ENCODE measurements around the gene CNNM2.
"Not testable (repeated sequence)": the region's sequence is repeated elsewhere in the genome, so short reads cannot be mapped to it uniquely, and the experiment has no call there.

The CNNM2 gene

DNA sequence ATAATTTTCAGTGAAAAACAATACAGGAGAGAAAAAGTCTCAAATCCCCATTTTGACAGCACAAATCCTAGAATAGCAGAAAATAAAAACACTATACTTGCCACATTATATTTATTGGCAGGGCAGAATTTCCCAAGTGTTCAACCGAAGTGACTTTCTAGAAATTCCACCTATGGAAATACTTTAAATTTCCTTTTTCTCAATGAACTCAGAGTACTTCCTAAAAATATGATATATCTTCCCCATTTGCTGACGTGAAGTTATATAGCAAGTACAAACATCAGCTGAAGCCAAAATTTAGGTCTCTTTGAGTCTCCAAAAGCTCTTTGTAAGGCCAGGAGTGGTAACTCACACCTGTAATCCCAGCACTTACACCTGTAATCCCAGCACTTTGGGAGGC lies 191.7 kb downstream of the CNNM2 start:
- DNase-seq (ENCODE audit: low read depth), result no peak

DNA sequence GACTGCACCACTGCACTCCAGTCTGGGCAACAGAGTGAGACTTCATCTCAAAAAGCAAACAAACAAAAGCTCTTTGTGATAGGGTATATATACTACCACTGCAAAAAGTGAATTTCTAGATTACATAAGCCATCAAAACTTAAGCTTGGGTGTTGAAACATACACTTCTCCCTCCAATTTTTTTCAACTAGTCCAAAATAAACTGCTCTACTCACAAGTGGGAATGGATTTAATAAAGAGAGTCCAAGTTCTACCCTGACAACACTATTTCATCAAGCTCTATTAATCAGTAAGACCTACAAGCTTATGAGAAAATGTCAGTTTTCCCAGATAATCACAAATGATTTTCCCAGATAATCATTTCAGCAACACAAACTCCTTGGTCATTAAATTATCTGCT lies 192.3 kb downstream of the CNNM2 start:
- no peak for DNase-seq (ENCODE audit: low read depth)

DNA sequence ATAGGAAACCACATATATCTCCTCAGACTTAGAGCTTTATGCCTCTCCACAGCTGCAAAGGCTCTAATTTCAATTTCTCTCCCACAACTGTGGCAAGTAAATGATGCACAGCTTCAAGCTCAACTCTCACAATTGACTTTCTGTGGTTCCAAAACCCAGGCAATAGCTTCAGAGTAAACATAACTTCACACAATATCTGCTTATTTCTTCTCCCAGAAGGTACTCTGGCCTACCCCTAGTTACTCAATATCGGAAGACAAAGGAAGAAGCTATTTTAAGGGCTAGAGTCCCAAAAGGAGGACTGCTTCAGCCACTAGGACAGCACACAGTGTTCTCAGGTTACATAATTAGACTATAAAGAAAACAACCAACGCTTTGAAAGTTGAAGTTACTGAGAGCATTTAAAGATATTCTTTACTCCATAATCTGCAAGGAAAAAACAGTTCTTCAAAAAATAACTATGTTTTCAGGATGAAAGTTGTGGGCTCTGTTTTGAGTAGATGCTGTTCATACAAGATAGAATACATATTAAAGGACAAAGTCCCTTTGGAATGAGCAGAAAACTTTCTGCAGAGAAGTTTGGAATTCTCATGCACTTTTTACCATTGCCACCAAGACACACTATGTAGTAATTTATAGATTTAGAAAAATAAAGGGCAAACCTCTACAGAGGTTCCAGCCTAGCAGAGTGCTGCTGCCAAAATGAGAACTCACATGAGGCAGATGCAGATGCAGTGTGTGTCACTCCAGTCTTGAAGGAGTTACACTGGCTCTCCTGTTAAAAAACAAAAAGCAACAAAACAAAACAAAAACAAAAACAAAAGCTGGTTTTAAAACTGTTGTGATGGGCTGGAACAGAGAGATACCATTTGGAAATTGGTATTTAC lies 193.2 kb downstream of the CNNM2 start:
- no peak for DNase-seq (ENCODE audit: low read depth)

DNA sequence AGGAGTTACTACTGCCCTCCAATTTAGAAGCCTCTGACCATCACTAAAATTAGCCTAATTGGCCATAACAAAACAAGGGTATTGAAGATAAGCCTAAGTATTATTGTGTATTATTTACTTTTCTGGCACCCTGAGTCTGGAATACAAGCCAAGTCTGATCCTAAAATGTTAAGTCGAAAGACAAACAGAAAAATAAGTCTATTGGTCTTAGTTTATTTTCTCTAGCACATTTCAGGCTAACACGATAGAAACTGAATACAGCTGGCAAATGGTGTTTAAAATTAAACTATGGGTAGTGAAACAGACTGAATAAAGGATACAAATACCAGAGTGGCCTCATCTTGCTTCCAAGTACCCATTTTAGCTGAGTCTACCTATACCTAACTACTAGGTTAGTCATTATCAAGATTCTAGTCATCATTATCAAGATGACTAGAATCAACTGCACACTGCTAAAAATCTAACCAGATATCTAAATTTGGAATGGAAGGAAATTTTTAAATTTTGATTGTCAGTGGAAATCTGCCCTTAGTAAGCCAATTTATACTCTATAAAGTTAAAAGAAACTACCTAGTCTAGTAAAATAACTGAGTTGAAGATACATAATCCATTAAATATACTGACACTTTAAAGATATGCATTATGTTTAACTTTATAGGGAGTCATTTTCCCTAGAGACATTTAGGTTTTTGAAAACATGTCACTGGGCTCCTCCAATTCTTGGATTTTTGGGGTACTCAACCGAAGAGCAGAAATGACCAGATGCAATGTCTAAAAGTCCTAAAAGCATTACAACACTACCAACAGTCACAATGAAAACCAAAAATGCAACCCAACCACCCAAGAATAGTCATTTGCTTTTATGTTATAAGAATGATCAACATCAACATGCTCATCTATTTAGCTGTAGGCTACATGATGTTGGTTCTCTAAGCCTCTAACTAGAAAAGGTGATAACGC lies 194.1 kb downstream of the CNNM2 start:
- DNase-seq (ENCODE audit: low read depth), result no peak

DNA sequence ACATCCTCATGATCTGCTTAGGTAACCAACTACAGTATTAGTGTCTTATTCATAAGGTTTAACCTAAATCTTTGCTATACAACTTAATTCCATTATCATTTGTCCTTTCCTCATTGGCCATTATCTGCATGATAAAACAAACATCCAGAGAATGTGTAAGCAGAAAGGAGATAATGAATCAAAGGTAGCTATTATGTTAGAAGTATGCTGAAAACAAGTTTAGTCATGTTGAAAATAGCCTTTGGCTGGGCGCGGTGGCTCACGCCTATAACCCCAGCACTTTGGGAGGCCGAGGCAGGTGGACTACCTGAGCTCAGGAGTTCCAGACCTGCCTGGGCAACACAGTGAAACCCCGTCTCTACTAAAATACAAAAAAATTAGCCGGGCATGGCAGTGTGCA lies 196.8 kb downstream of the CNNM2 start:
- no peak for DNase-seq (ENCODE audit: low read depth)

DNA sequence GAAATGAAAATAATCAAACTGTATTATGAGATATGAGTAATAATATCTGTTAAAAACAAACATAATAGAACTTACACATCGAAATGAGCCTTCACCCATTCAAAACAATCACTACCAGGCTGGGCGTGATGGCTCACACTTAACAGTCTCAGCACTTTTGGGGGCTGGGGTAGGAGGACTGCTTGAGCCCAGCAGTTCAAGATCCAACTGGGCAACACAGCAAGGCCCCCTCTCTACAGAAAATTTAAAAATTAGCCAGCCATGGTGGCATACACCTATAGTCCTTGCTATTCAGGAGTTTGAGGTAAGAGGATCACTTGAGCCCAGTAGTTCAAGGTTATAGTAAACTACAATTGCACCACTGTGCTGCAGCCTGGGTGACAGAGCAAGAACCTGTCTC lies 199.2 kb downstream of the CNNM2 start:
- no peak for DNase-seq (ENCODE audit: low read depth)

DNA sequence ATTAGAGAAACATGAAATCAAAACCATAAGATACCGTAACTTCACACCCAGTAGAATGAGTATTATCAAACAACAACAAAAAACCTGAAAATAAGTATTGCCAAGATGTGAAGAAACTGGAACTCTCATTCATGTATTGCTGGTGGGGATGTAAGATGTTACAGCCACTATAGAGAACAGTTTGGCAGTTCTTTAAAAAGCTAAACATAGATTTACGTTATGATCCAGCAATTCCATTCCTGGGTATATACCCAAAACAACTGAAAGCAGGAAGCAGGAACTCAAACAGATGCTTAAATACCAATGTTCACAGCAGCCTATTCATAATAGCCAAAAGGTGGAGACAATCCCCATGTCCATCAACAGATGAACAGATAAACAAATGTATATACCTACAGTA lies 202.5 kb downstream of the CNNM2 start:
- DNase-seq (ENCODE audit: low read depth), result no peak

DNA sequence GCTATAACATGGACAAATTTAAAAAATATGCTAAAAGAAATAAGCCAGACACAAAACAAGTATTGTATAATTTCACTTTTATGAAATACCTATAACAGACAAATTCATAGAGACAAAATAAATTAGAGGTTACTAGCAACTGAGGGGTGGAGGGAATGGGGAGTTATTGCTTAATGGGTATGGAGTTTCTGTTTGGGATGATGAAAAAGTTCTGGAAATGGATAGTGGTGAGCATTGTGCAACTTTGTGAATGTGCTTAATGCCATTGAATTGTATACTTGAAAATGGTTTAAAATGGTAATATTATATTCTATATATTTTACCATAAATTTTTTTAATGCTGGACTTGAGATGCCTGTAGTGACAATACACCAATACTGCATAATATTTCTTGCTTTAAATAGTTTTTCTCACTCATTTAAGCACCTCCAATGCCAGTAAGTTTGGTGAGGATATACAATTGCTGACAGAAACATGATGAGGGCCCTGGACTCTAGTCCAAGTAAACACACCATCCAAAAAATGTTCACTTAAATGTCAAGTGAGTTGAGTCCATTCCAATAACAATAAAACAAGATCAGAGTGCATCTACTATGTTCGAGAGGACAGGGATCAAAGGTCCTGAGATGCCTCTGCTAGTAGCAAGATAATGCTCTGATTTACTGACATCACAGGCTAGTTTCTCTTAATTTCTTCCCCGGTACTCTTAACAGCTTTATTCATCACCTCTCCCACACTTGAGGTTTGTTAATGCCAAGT lies 203.1 kb downstream of the CNNM2 start:
- DNase-seq (ENCODE audit: low read depth), result no peak

DNA sequence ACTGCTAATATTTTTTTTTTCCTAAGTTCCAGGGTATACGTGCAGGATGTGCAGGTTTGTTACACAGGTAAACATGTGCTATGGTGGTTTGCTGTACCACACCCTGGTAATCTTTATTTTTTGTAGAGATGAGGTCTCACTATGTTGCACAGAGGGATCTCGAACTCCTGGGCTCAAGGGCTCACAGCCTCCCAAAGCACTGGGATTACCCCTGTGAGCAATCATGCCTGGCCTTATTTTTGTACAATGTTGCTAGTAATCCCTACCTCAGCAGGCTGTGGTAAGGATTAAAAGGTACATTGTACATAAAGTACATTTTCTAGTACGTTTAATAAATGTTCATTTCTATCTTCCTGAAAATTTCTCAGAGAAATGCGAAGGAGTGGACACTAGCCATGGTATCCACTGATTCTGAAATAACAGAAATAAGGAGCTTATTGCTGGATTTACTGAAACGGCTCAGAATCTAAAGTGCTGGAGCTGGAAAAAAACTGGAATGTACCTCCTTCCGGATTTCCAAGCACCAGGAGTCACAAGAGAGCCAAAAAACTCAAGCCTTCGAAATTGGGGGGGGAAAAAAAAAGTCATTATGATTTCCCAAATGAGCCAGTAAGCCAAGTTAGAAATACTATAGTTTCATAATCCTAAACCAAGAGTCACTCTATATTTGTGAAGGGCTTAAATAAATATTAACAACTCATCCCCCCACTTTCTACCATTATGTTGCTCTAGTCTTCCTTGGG lies 205.4 kb downstream of the CNNM2 start:
- no peak for DNase-seq (ENCODE audit: low read depth)

DNA sequence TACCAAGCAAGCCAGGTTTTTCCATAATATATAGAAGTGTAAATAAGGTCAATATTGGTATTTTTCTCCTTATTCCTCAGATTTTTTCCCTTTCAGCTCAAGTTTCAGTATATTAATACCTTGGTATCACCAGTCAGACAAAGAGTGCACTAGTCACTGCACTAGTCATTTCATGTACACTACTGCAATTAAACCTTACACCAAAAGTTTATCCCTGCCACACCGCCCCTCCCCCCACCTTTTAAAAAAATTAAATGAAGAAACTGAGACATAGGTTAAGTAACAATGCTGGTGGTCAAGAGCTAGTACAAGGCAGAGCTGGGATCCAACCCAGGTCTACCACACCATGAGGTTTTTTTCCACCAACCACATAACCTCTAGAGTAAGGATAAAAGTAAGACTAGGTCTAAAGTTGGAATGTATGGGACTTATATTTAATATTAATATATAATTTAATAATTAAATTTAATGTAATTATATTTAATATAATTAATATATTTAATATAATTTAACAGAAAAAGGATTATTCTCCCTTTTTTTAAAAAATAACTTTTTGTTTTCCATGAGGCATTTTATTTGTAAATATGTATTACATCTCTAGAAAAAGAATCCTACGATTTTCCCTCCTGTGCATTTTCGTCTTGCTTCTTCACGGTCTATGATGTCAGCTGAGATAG lies 206.5 kb downstream of the CNNM2 start:
- no peak for DNase-seq (ENCODE audit: low read depth)

DNA sequence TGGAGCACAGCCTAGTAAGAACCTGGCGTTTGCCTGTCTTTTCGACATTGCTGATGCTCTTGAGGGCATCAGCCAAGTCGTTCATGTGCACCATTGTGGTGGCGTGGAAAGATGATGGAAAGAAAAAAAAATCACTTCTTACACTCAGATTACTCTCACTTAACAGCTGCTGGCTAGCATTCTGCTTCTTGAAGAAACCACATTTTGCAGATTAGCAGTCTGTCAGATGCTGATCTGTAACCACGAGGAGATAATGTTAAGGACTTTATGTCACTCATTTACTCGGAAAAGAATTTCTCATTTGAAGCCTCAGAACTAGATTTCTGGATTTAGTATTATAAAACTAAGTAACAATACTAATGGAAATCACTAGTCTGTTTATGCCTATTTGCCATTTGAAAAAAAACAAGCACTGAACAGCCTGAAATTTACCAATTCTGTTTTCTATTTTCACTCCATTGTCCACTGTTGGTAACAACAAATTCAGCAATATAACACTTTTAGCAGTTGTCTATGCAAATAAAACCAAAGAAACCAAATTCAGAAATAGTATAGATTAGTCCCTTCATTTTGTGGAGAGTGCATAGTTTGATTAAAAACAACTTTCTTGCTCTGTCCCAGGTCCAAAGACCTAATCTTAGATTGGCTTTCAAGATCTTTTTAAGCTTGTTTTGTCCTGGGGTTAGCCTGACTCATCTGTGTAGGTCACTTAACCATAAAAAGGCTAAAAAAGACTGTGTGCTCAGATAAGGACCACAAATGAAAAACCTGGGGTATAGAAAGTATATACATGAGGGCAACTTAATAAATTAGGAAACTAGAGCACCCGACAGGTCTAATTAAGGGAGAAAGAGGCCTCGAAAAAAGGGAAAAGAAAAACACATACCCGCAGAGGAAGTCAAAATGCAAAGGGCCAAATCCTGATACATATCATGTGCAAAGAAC lies 207.5 kb downstream of the CNNM2 start:
- no peak for DNase-seq (ENCODE audit: low read depth)

DNA sequence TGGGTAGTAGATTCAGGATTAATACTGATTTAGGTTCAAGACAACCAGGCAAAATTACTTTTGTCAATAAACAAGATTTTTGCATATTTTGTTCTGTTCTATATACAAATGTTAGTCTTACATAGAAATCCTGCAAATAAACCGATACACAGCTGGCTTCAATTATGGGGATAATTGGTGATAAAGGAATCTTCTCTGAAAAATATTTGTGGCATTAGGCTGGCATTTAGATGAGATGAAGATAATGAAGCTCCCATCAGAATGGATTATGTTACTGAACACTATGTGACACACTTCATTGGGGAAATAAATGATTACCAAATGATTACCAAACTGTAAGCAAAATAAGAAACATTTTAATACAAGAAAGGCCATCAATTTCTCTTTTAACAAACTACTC lies 209.1 kb downstream of the CNNM2 start:
- DNase-seq (ENCODE audit: low read depth), result no peak

DNA sequence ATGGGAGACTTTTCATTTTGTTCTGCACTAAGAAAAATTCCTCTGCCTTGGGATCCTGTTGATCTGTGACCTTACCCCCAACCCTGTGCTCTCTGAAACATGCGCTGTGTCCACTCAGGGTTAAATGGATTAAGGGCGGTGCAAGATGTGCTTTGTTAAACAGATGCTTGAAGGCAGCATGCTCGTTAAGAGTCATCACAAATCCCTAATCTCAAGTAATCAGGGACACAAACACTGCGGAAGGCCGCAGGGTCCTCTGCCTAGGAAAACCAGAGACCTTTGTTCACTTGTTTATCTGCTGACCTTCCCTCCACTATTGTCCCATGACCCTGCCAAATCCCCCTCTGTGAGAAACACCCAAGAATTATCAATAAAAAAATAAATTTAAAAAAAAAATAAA lies 212.1 kb downstream of the CNNM2 start:
- not testable (repeated sequence) for DNase-seq (ENCODE audit: low read depth)

DNA sequence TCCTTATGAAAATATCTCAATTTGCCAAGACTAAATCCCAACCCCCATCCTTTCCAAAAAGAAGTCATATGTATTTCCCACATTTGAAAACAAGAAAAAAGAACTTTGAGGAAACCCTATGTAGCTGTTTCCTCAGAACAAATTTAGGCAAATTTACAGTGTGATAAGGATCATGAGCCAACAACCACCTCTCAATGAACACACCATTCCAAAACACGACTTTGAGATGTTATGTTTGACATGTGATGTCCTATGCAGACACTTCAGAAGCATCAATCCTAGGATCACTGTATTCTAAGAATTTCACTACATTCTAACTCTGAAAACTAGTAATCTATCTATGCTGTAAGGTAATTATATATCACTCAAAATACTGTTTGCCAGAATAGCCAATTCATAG lies 212.8 kb downstream of the CNNM2 start:
- DNase-seq (ENCODE audit: low read depth), result no peak

DNA sequence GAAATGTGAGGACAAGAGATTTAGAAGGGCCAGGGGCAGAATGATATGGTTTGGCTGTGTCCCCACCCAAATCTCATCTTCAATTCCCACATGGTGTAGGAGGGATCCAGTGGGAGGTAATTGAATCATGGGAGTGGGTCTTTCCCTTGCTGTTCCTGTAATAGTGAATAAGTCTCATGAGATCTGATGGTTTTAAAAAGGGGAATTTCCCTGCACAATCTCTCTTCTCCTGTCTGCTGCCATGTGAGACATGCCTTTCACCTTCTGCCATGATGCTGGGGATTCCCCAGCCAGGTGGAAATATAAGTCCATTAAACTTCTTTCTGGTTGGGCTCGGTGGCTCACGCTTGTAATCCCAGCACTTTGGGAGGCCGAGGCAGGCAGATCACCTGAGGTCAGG lies 217.1 kb downstream of the CNNM2 start:
- DNase-seq (ENCODE audit: low read depth), result not testable (repeated sequence)

DNA sequence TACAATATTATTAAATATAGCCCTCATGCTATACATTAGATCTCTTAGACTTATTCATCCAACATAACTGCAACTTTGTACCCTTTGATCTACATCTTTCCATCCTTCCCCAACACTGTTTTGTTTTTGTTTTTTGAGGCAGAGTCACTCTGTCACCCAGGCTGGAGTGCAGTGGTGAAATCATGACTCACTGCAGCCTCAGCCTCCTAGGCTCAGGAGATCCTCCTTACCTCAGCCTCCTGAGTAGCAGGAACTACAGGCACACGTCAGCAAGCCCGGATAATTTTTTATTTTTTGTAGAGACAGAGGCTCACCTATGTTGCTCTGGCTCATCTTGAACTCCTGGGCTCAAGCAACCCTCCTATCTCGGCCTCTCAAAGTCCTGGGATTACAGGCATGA lies 221.7 kb downstream of the CNNM2 start:
- no peak for DNase-seq (ENCODE audit: low read depth)
